CD4-positive, alpha-beta T cell treated with Interleukin-1 beta for 1 hour (primary cell): ENCODE results near the gene GALP.
"Not testable (repeated sequence)": the region's sequence is repeated elsewhere in the genome, so short reads cannot be mapped to it uniquely, and the experiment has no call there.

Experiments
- DNase-seq, 2 donors: peaks; one replicate each; pipeline ENCODE4 v3.0.0-alpha.2; 2020 to 2022

The GALP gene

DNA sequence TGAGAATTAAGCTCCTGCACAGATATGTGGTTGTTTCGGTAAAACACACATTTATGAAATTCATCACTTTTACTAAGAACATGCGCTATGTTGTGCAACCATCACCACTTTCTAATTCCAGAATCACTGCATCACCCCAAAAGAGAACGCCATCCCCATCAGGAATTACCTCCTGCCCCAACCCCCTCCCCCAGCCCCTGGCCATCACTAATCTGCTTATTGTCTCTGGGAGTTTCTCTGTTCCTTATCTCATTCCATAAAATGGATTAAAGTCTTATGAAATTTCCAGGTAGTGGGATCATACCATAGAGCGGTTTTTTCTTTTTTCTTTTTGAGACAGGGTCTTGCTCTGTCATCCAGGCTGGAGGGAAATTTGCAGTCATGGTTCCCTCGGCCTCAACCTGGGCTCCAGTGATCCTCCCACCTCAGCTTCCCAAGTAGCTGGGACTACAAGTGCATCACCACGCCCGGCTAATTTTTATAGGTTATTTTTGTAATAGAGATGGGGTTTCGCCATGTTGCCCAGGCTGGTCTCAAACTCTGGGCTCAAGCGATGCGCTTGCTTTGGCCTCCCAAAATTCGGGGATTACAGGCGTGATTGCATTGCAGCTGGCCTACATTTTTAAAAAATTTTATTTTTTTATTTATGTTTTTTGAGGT lies 18.3 kb downstream of the GALP start:
- no peak for DNase-seq

DNA sequence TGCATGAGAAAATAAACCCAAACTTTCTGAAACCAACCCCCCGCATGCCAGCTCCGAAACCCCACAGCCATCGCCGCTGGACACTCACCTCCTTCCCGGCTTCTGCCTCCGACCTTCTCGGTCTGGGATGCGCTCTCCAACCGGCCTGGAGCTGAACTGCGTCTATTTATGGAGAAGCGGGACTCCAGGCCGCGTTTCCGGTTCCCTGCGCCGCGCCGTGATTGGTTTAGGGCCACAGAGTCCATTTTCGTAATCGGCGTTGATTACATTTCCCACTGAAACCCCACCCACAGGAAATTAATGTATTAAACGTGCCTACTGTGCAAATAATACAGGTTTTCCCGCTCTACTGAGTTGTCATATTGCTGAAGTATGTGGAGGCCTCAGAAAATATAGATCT lies 21.8 kb downstream of the GALP start, which contains the start of gene ZSCAN5B:
ZSCAN5B (minus strand) TSS at position 138 of the 400 bp plus-strand sequence. CDS start 4,731 bp downstream, outside the sequence.
- DNase-seq, result not testable (repeated sequence)

DNA sequence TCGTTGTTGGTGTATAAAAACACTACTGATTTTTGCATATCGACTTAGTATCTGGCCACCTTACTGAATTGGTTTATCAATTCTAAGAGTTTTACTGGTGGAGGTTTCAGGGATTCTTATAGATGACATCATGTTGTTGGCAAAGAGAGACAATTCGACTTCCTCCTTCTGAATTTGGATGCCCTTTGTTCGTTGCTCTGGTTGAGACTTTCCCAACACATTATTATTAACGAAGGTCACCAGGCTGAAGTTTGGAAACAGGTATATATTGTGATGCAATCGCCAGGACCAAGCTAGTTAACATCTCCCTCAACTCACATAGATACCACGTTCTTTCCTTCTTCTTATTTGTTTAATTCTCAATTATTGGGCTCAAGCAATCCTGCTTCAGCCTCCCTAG lies 23.9 kb downstream of the GALP start:
- no peak for DNase-seq

DNA sequence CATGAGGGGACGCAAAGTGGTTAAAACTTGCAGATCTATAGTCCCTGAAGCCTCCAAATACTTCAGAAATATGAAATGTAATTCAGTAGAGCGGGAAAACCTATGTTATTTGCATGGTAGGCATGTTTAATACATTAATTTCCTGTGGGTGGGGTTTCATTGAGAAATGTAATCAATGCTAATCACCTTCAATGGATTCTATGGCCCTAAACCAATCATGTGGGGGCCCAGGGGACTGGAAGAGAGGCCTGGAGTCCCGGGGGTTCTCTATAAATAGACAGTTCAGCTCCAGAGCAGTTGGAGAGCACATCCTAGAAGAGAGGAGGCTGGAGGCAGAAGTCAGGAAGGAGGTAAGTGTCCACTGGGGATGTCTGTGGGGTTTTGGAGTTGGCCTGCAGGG lies 26.2 kb downstream of the GALP start, which contains the start of gene ZSCAN5C:
ZSCAN5C (plus strand) TSS at position 301 of the 400 bp plus-strand sequence. CDS start 3,641 bp downstream, outside the sequence.
- no peak for DNase-seq

DNA sequence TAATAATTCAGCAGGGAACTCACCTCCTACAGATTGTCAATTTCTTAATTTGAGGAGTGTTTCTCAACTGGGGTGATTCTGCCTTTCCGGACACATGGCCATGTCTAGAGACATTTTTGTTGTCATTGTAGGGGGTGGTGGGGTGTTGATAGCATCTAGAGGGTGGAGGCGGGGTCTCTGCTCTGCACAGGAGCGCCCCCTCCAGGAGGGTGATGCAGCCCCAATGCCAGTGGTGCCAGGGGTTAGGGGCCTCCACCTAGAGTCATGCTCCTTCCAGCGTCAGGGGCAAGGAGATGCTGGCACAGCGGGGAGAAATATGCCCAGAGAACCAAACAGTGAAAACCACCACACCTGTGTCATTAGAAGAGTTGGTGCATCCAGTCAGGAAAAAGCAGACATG lies 31.8 kb downstream of the GALP start:
- not testable (repeated sequence) for DNase-seq

DNA sequence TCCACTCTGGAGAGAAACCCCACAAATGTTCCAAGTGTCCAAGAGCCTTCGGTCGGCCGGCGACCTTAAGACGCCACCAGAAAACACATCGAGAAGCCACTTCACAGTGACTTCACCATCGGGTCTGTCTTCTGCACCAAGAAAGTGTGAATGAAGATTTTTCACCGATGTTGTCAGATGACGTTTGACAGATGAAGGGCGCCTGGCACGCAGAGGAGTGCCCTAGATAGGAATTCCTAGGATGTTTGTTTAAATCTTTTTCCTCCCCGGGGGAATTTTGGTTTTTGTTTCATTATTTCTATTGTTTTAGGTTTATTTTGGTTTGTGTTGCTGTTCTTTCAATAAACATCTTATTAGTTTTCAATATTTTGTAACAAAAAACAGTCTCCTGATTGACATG lies 33.3 kb downstream of the GALP start:
- DNase-seq, result no peak

DNA sequence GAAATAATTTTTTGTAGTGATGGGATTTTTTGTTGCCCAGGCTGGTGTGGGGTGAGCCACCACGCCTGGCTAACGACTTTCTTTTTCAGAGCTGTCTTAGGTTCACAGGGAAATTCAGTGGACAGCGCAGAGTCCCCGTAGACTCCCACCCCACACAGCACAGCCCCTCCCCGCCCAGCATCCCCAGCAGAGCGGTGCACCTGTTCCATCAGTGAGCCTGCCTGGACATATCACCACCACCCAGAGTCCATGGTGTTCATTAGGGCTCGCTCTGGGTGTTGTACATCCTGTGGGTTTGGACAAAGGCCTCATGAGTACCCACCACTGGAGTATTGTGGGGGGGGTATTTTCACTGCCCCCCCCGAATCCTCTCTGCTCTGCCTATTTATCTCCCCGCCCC lies 34.2 kb downstream of the GALP start:
- DNase-seq, result not testable (repeated sequence)

DNA sequence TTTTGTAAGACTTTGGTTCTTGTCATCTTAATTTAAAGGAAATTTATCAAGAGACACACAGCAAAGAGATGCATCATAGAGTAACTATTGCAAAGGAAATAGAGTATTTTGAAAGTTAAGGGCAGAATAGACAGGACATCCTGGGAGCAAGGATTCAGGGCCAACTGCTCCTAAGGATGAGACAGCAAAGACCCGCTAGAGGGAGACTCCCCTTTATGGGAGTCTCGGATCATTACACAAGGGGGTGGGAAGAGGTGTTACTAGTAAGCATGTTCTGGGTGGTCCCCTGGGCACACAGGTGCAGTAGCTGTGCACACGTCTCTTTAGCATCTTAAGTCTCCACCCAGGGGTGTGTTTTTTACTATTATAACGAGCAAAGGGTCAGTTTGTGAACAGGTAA lies 35.9 kb downstream of the GALP start:
- DNase-seq, result no peak

DNA sequence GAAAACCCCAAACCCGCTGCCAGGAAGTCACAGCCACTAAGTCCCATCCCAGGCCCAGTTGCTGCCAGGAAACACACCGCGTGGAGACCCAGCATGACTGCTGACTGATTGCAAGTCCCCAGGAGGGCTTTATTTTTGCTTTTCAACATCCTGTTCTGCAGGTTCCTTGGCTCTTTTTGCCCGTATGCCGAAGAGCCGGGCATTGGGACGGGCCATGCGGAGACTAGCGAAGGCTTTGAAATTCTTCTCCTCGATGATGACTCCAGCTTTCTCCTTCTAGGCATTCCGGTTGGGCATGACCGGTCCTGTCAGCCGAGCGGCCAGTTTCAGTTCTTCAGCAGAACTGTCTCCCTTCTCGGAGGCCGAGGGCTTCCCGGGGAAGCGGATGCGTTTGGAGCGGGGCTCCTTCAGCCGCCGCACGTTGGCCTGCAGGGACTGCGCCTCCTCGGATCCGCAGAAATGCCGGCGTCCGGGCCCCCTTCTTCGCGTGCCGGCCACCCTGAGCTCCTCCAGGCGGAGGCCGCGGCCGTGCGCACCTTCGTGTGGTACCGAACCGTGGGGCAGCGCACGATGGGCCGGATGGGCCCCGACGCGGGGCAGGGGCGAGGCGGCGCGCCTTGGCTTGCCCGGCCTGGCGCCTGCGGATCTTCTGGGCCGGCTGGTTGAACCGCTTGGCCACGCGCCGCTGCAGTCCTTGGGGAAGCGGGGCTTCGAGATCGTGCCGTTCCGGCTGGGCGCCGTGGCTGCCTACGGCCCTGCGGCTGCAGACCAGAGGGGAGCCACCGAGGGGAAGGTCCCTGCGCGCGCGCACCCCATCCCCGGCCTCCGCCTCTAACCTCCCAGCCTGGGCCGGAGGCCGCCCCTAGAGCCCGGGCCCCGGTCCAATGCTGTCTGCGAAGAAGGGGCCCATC lies 41.5 kb downstream of the GALP start:
- DNase-seq, result no peak

DNA sequence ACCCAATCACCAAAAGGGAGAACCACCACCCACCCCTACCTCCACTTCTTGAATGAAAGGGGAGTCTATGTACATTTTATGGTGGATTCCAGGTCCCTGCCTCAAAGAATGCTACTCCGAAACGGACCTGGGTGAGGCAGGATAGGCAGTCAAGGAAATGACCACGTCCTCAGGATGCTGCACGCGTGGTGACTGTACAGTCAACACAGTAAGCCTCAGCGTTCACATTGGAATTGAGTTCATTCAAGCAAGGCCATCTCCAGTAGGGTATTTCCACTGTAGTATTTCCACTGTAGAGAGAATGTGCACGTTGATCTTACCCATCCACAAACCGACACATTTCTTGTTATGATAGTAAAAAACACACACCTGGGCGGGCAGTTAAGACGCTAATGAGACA lies 43.2 kb downstream of the GALP start:
- DNase-seq, result no peak

- not testable (repeated sequence) for DNase-seq
Measured at GRCh38 chr19:56221442-56221841, 45.6 kb downstream of the GALP start.

DNA sequence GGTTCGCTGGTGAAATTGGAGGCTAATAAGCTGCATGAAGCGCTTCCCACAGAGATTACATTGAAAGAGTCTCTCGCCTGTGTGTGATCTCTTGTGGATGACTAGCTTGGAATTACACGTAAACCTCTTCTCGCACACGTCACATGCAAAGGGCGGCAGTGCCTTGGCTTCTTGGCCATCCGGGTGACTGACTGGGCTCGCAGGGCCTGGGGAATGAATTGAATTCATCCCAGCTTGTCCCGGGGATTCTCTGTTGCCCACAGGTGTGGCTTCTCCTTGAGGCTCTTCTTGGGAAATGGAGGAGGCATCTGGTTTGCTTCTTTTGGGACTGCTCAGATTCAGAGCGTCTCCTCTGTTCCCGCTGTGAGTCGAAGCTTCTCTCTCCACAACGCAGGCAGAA lies 46.0 kb downstream of the GALP start:
- no peak for DNase-seq

DNA sequence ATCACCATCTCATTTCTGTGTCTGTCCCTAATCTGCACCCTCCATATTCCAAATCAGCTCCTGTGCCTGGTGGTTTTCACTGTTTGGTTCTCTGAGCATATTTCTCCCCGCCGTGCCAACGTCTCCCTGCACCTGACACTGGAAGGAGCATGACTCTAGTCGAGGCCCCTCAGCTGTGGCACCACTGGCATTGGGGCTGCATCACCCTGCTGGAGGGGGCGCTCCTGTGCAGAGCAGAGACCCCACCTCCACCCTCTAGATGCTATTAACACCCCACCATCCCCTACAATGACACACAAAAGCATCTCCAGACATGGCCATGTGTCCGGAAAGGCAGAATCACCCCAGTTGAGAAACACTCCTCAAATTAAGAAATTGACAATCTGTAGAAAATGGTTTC lies 47.1 kb downstream of the GALP start:
- no peak for DNase-seq

- DNase-seq, result no peak
Measured at GRCh38 chr19:56223481-56223880, 47.7 kb downstream of the GALP start.
